Neuronal stem cell (in vitro differentiated cells): ENCODE measurements around the gene MET.

Experiments
- DNase-seq: peaks from one replicate; pipeline ENCODE4 v3.0.0-alpha.2; 2013; ENCODE audit warnings: low spot score
- H2AFZ ChIP-seq: one replicate; pipeline ENCODE4 v1.6.1; 2013; ENCODE audit warnings: mild to moderate bottlenecking, low read length, inconsistent platforms
- H2AK5ac ChIP-seq: 2 replicates; pipeline ENCODE4 v1.6.1; 2013; ENCODE audit warnings: low read depth, mild to moderate bottlenecking, inconsistent platforms, low read length, moderate library complexity, mixed read lengths
- H2BK120ac ChIP-seq: 2 replicates; pipeline ENCODE4 v1.6.1; 2013; ENCODE audit warnings: low read depth, mild to moderate bottlenecking, inconsistent platforms, low read length, moderate library complexity, mixed read lengths
- H2BK12ac ChIP-seq: one replicate; pipeline ENCODE4 v1.6.1; 2013; ENCODE audit warnings: low read length, inconsistent platforms
- H2BK15ac ChIP-seq: 2 replicates; pipeline ENCODE4 v1.6.1; 2013; ENCODE audit warnings: mild to moderate bottlenecking, low read length, inconsistent platforms, mixed read lengths
- H2BK5ac ChIP-seq: one replicate; pipeline ENCODE4 v1.6.1; 2013; ENCODE audit warnings: inconsistent platforms, mild to moderate bottlenecking, low read length, moderate library complexity
- H3K14ac ChIP-seq: one replicate; pipeline ENCODE4 v1.6.1; 2013; ENCODE audit warnings: low read length, inconsistent platforms
- H3K18ac ChIP-seq: 2 replicates; pipeline ENCODE4 v1.6.1; 2013; ENCODE audit warnings: low read length, inconsistent platforms
- H3K23ac ChIP-seq: 2 replicates; pipeline ENCODE4 v1.6.1; 2013; ENCODE audit warnings: low read depth, mild to moderate bottlenecking, mixed read lengths, low read length, inconsistent platforms; ENCODE audit not compliant: poor library complexity
- H3K27ac ChIP-seq: replicated peaks from 3 replicates; pipeline ENCODE4 v1.5.1; 2013; ENCODE audit warnings: low read length, inconsistent platforms
- H3K27me3 ChIP-seq, 3 experiments: 2 replicates each; pipeline ENCODE4 v1.6.1; 2013; ENCODE audit warnings: low read length in 3 of 3, mild to moderate bottlenecking in 2 of 3, inconsistent platforms in 1 of 3, low read depth in 1 of 3, mixed read lengths in 1 of 3, moderate library complexity in 1 of 3; ENCODE audit not compliant: control insufficient read depth in 3 of 3, insufficient read depth in 3 of 3
- H3K36me3 ChIP-seq, 2 donors: replicated peaks in 1 of 2; 2 replicates each; pipeline ENCODE4 v1.6.1; 2013; ENCODE audit warnings: low read length in 2 of 2; ENCODE audit not compliant: control insufficient read depth in 2 of 2, insufficient read depth in 2 of 2
- H3K4ac ChIP-seq: 2 replicates; pipeline ENCODE4 v1.6.1; 2013; ENCODE audit warnings: inconsistent platforms, mild to moderate bottlenecking, low read length, moderate library complexity
- H3K4me1 ChIP-seq, 2 donors: 1 replicate in 1 of 2; 2 replicates in 1 of 2; pipeline ENCODE4 v1.6.1; 2013; ENCODE audit warnings: low read length in 2 of 2, low read depth in 1 of 2; ENCODE audit not compliant: control insufficient read depth in 2 of 2, insufficient read depth in 1 of 2
- H3K4me2 ChIP-seq: one replicate; pipeline ENCODE4 v1.6.1; 2013; ENCODE audit warnings: mild to moderate bottlenecking, low read length, inconsistent platforms; ENCODE audit not compliant: insufficient read depth, poor library complexity, severe bottlenecking
- H3K4me3 ChIP-seq, 2 donors: 2 replicates each; pipeline ENCODE4 v1.5.1; 2013; ENCODE audit warnings: low read length in 2 of 2, mild to moderate bottlenecking in 2 of 2, inconsistent platforms in 1 of 2, moderate library complexity in 1 of 2
- H3K79me1 ChIP-seq: one replicate; pipeline ENCODE4 v1.6.1; 2013; ENCODE audit warnings: low read depth, mild to moderate bottlenecking, inconsistent platforms, low read length, moderate library complexity
- H3K9ac ChIP-seq: one replicate; pipeline ENCODE4 v1.6.1; 2013; ENCODE audit warnings: mild to moderate bottlenecking, low read depth, low read length, inconsistent platforms; ENCODE audit not compliant: poor library complexity
- H3K9me3 ChIP-seq, 2 donors: replicated peaks in 1 of 2; 2 replicates each; pipeline versions ENCODE3 to v1.6.1; 2013; ENCODE audit warnings: low read length in 2 of 2, mild to moderate bottlenecking in 2 of 2, inconsistent platforms in 1 of 2, low read depth in 1 of 2, mixed read lengths in 1 of 2, moderate library complexity in 1 of 2; ENCODE audit not compliant: control insufficient read depth in 2 of 2, insufficient read depth in 1 of 2
- H4K8ac ChIP-seq: one replicate; pipeline ENCODE4 v1.6.1; 2013; ENCODE audit warnings: low read depth, mild to moderate bottlenecking, inconsistent platforms, low read length, moderate library complexity
- H4K91ac ChIP-seq: one replicate; pipeline ENCODE4 v1.6.1; 2013; ENCODE audit warnings: low read length, low read depth, mild to moderate bottlenecking, inconsistent platforms; ENCODE audit not compliant: poor library complexity
- WGBS, 2 donors: extraction: QIAGEN DNeasy Blood & Tissue Kit; methylation state at CpG; one replicate each; pipeline ENCODE4 v1.1.7; 2013; ENCODE audit warnings: missing lambda C conversion rate in 2 of 2, mixed read lengths in 1 of 2; ENCODE audit not compliant: insufficient read length in 2 of 2, insufficient replicate concordance in 1 of 2; ENCODE audit errors: extremely low coverage in 2 of 2; 5-methylcytosine and 5-hydroxymethylcytosine counted together

The MET gene

DNA sequence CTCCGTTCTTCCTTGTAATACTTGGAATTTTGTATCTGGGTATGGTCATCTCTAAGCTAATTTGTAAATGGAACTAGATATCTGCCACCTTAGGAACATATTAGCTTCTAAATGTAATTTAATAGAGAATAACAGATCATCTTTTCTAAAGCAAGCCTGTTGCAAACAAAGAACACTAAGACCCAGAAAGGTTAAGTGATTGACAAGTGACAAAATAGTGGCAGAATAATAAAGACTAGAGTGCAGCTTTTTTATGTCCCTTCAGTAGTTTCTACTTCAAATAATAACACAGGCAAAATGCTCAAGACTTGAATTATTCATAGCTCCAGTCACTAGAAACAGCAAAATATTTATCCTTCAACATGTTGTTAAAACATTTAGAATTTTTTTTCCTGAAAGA, 91.7 kb downstream of the MET start:
- no peak overlapping the region for H2BK120ac ChIP-seq
- H3K18ac ChIP-seq: no peak overlapping the region
- no peak overlapping the region for H4K91ac ChIP-seq
- no peak overlapping the region for H3K4me2 ChIP-seq
- H2AK5ac ChIP-seq: no peak overlapping the region
- no peak overlapping the region for H3K14ac ChIP-seq
- no CpG with 5 or more reads among the region's 1 CpG for WGBS, 2 donors
- H2BK15ac ChIP-seq: no peak overlapping the region
- no peak overlapping the region for H3K4ac ChIP-seq
- no peak overlapping the region for H4K8ac ChIP-seq
- no peak overlapping the region for H2BK12ac ChIP-seq
- H3K27ac ChIP-seq: no peak overlapping the region
- peaks cover 0 to 5% of the 10 kb centered on the region in 2 donors for H3K4me1 ChIP-seq
- no peaks in the 10 kb centered on the region for H3K27me3 ChIP-seq
- H3K36me3 ChIP-seq: no peaks in the 10 kb centered on the region
- H3K9me3 ChIP-seq: no peaks in the 10 kb centered on the region
- H3K79me1 ChIP-seq: no peaks in the 10 kb centered on the region
- no peak overlapping the region for H3K4me3 ChIP-seq
- no peak overlapping the region for H3K9ac ChIP-seq
- H3K23ac ChIP-seq: no peak overlapping the region
- no peak overlapping the region for H2AFZ ChIP-seq
- no peak overlapping the region for H2BK5ac ChIP-seq
- DNase-seq: no peak

DNA sequence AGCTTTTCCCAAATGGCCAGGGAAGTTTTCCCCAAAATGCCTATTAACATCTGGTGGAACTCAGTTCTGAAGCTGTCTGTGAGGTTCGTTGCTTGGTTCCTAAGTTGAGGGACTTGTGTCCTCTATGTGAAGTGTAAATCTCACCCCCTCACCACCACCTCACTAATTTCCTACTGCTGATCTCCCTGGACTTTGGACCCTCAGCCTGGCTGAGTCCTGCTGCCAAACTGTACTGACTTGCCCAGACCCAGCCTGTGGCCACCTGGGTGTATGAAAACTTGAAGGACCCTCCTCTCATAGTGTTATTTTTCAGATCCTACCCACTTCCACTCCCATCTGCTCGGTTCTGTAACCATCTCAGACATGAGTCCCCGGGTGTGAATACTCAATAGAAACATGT, 94.9 kb downstream of the MET start:
- H3K79me1 ChIP-seq: no peaks in the 10 kb centered on the region
- H3K4me2 ChIP-seq: no peak overlapping the region
- no CpG with 5 or more reads among the region's 3 CpGs for WGBS, 2 donors
- no peaks in the 10 kb centered on the region for H3K9me3 ChIP-seq
- no peak overlapping the region for H2AK5ac ChIP-seq
- H2BK12ac ChIP-seq: no peak overlapping the region
- H2BK120ac ChIP-seq: no peak overlapping the region
- H3K27me3 ChIP-seq: no peaks in the 10 kb centered on the region
- no peak overlapping the region for H3K18ac ChIP-seq
- no peak for DNase-seq
- no peak overlapping the region for H3K9ac ChIP-seq
- no peak overlapping the region for H2AFZ ChIP-seq
- no peak overlapping the region for H2BK5ac ChIP-seq
- peak overlapping the region; percentile 19 for H4K8ac ChIP-seq
- H3K27ac ChIP-seq: no peak overlapping the region
- H2BK15ac ChIP-seq: no peak overlapping the region
- H3K4ac ChIP-seq: no peak overlapping the region
- no peaks in the 10 kb centered on the region for H3K36me3 ChIP-seq
- H4K91ac ChIP-seq: no peak overlapping the region
- no peak overlapping the region for H3K23ac ChIP-seq
- no peak overlapping the region for H3K4me3 ChIP-seq
- peaks cover 0 to 2% of the 10 kb centered on the region in 2 donors for H3K4me1 ChIP-seq
- no peak overlapping the region for H3K14ac ChIP-seq

DNA sequence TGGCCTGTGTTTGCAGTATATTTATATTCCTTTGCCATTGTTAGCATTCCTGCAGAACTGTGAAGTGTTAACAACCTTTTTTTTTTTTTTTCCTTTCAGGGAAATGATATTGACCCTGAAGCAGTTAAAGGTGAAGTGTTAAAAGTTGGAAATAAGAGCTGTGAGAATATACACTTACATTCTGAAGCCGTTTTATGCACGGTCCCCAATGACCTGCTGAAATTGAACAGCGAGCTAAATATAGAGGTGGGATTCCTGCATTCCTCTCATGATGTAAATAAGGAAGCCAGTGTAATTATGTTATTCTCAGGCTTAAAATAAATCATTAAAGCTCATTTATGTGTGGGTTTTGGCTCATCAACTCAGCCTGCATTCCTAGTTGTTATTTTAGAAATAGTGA, 97.5 kb downstream of the MET start:
- Histone ChIP-seq H2AFZ (no peak overlapping the region), H3K4me3 (no peak overlapping the region), H3K36me3 (no peaks in the 10 kb centered on the region), H3K27me3 (no peaks in the 10 kb centered on the region), H3K4me2 (no peak overlapping the region), H2BK12ac (no peak overlapping the region), H3K9ac (no peak overlapping the region), H2BK5ac (no peak overlapping the region), H3K18ac (no peak overlapping the region), H3K79me1 (no peaks in the 10 kb centered on the region), H2AK5ac (no peak overlapping the region), H4K91ac (no peak overlapping the region), H2BK15ac (no peak overlapping the region), H3K14ac (no peak overlapping the region), H4K8ac (no peak overlapping the region), H2BK120ac (no peak overlapping the region), H3K9me3 (no peaks in the 10 kb centered on the region), H3K4ac (no peak overlapping the region), H3K23ac (no peak overlapping the region), H3K27ac (no peak overlapping the region), H3K4me1 (no peaks in the 10 kb centered on the region)
- DNase-seq: no peak
- no CpG with 5 or more reads among the region's 3 CpGs for WGBS, 2 donors

GRCh38 chr7:116770941-116771340, 98.9 kb downstream of the MET start:
- Histone ChIP-seq H2BK12ac (no peak overlapping the region), H3K9me3 (no peaks in the 10 kb centered on the region), H3K23ac (no peak overlapping the region), H2BK5ac (no peak overlapping the region), H3K18ac (no peak overlapping the region), H4K91ac (no peak overlapping the region), H2AK5ac (no peak overlapping the region), H2BK120ac (no peak overlapping the region), H3K79me1 (no peaks in the 10 kb centered on the region), H3K4me2 (no peak overlapping the region), H3K4me3 (no peak overlapping the region), H3K14ac (no peak overlapping the region), H2BK15ac (no peak overlapping the region), H3K4ac (no peak overlapping the region), H3K4me1 (peaks cover 0 to under 1% of the 10 kb centered on the region in 2 donors), H2AFZ (no peak overlapping the region), H3K36me3 (no peaks in the 10 kb centered on the region), H3K27me3 (peaks cover 0 to 2% (median 0%) of the 10 kb centered on the region in 3 experiments), H3K27ac (no peak overlapping the region), H3K9ac (no peak overlapping the region), H4K8ac (no peak overlapping the region)
- no peak for DNase-seq
- no CpG with 5 or more reads among the region's 1 CpG for WGBS, 2 donors
